GM12891 (cell line): ENCODE results near the gene RSAD2.

Source experiments
- PAX5 ChIP-seq: IDR thresholded peaks from 2 replicates; pipeline ENCODE4 v1.6.1; 2011; ENCODE audit warnings: low read length, moderate library complexity, mild to moderate bottlenecking; ENCODE audit not compliant: insufficient read depth, severe bottlenecking
- POLR2A ChIP-seq: IDR thresholded peaks from 2 replicates; pipeline ENCODE4 v1.6.1; 2011; ENCODE audit warnings: low read depth, low read length, control low read depth
- POLR2AphosphoS5 ChIP-seq: IDR thresholded peaks from 2 replicates; pipeline ENCODE4 v1.6.1; 2011; ENCODE audit warnings: low read depth, low read length, control low read depth
- POU2F2 ChIP-seq: IDR thresholded peaks from 2 replicates; pipeline ENCODE4 v1.6.1; 2011; ENCODE audit warnings: low read depth, mild to moderate bottlenecking, control low read depth, low read length, moderate library complexity
- SPI1 ChIP-seq: IDR thresholded peaks from 2 replicates; pipeline ENCODE4 v1.6.1; 2011; ENCODE audit warnings: low read depth, low read length, control low read depth
- TAF1 ChIP-seq: IDR thresholded peaks from 2 replicates; pipeline ENCODE4 v1.6.1; 2011; ENCODE audit warnings: low read depth, low read length, control low read depth

DNA sequence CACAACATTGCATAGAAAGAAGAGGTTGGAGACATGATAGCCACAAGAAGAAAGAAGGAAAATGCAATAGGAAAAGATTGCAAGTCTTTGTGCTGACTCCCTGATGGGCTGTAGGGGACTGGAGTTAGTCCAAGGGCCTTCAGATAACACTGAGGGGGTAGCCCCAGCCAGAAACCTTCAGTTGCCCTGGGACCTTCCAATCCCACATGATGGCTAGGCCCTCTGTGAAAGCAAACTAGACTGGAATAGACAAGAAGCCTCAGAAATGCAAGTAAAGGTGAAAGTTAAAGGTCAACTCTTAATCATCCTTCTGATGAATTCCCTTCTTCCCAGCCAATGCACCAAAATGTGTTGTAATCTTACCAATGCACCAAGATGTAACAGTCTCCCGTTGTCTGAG, 31.0 kb upstream of the RSAD2 start:
- TF ChIP-seq POLR2A (no peak), POLR2AphosphoS5 (no peak), TAF1 (no peak), PAX5 (no peak), SPI1 (no peak), POU2F2 (no peak)
